Activated T-cell treated with anti-CD3 and anti-CD28 coated beads, Interleukin-2, amount 50 U/mL, for 1 hour (primary cell): ENCODE results near the gene KCNH1.

Source experiments
- DNase-seq: peaks from one replicate; pipeline ENCODE4 v3.0.0-alpha.2; 2020

The KCNH1 gene

GRCh38 chr1:210794445-210794844 lies 339.5 kb downstream of the KCNH1 start:
- no peak for DNase-seq

- DNase-seq, result no peak
Observed at GRCh38 chr1:210792250-210793102, 341.5 kb downstream of the KCNH1 start.

GRCh38 chr1:210790196-210790595 lies 343.8 kb downstream of the KCNH1 start:
- DNase-seq, result no peak

- DNase-seq, result no peak
Observed at GRCh38 chr1:210787800-210788199, 346.1 kb downstream of the KCNH1 start.

GRCh38 chr1:210786546-210786945 lies 347.4 kb downstream of the KCNH1 start:
- no peak for DNase-seq

- no peak for DNase-seq
Observed at GRCh38 chr1:210783925-210784324, 350.0 kb downstream of the KCNH1 start.

GRCh38 chr1:210781652-210782051 lies 352.3 kb downstream of the KCNH1 start:
- no peak for DNase-seq

GRCh38 chr1:210779269-210779668 lies 354.7 kb downstream of the KCNH1 start:
- DNase-seq, result no peak

- DNase-seq, result no peak
Observed at GRCh38 chr1:210777914-210778313, 356.0 kb downstream of the KCNH1 start.

GRCh38 chr1:210776712-210777111 lies 357.2 kb downstream of the KCNH1 start:
- DNase-seq, result no peak

- no peak for DNase-seq
Observed at GRCh38 chr1:210775289-210775688, 358.7 kb downstream of the KCNH1 start.

- DNase-seq, result no peak
Observed at GRCh38 chr1:210773450-210773849, 360.5 kb downstream of the KCNH1 start.

GRCh38 chr1:210771131-210771530 lies 362.8 kb downstream of the KCNH1 start:
- no peak for DNase-seq

GRCh38 chr1:210770396-210770984 lies 363.5 kb downstream of the KCNH1 start:
- no peak for DNase-seq

GRCh38 chr1:210769473-210769872 lies 364.5 kb downstream of the KCNH1 start:
- no peak for DNase-seq

- no peak for DNase-seq
Observed at GRCh38 chr1:210764536-210764935, 369.4 kb downstream of the KCNH1 start.

- DNase-seq, result no peak
Observed at GRCh38 chr1:210758761-210759160, 375.2 kb downstream of the KCNH1 start.

- no peak for DNase-seq
Observed at GRCh38 chr1:210758261-210758660, 375.7 kb downstream of the KCNH1 start.

GRCh38 chr1:210757677-210758076 lies 376.3 kb downstream of the KCNH1 start:
- DNase-seq, result no peak

- no peak for DNase-seq
Observed at GRCh38 chr1:210755991-210756659, 377.8 kb downstream of the KCNH1 start.

- DNase-seq, result no peak
Observed at GRCh38 chr1:210754878-210755665, 378.9 kb downstream of the KCNH1 start.

GRCh38 chr1:210751911-210752310 lies 382.0 kb downstream of the KCNH1 start:
- no peak for DNase-seq

- no peak for DNase-seq
Observed at GRCh38 chr1:210750468-210750867, 383.5 kb downstream of the KCNH1 start.
